DND-41 (cell line): ENCODE results near the gene RSF1.

Source experiments
- CTCF ChIP-seq: IDR thresholded peaks from 2 replicates; pipeline ENCODE4 v1.5.1; 2012; ENCODE audit warnings: borderline replicate concordance, low read length, moderate library complexity, mild to moderate bottlenecking; ENCODE audit not compliant: poor library complexity, severe bottlenecking; ENCODE audit errors: extremely low read depth
- EZH2 ChIP-seq: IDR thresholded peaks from 3 replicates; pipeline ENCODE4 v1.6.1; 2012; ENCODE audit warnings: borderline replicate concordance, low read depth, mild to moderate bottlenecking, moderate library complexity, low read length, inconsistent platforms; ENCODE audit not compliant: severe bottlenecking

GRCh38 chr11:77729063-77729462 lies 91.5 kb downstream of the RSF1 start:
- TF ChIP-seq EZH2 (no peak), CTCF (no peak)
